Measurements from ENCODE around the gene RAB6D.
"Not testable (repeated sequence)": the region's sequence is repeated elsewhere in the genome, so short reads cannot be mapped to it uniquely, and the experiment has no call there.

RAB6D gene

DNA sequence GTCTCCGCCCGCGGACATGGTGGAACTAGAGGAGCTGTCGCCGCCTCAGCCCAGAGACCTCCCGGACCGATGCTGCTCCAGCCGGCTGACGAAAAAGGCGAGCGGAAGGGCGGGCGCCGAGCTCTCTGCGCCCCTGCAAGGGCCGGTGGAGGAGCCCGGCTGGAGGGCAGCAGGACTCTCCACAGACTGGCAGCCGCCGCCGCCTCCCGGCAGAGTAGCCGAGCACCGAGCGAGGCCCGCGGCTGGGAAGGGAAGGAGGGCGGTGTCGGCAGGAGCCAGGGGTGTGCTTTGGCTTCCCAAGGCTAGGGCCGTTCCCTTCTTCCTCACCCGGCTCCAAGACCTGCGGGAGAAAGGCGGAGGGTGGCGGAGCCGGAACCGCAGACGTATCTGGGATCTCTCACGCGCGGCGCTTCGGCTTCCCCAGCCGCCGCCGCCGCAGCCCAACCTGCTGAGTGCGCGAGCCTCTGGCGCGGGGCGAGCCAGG lies at the start of gene RAB6D:
Gene RAB6D, minus strand, starts transcription at position 466 of the 484 bp plus-strand sequence. Its CDS starts 448 bp downstream, at position 18.
- DNase-seq, result peak in 8 of 56 donors; percentile 4 to 27 (median 8)

DNA sequence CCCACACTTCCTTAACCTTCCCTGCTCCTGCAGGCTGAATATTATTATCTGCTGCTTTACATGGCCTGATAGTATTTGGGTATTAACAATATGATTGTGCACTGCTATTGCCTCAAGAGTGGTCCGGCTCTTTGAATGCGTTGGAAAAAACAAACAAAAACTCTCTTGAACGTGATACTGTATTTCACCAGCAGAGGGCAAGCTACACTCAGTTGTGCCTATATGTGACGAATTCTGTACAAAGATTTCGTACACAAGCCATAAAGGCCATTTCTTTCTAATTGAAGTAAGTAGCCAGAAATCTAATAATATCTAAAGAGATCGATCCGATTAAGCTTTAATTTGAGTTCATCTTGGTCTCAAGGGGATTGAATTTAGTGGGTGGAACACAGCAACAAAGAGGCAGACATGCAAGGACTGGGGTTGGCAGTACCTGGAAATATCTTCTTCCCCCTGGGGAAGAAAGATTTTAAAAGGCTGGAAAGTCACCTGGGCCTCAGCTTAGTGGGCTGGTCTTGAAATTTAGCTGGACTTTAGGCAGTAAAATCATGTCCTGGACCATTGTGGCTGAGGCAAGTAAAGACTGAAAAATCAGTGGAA lies 49.3 kb upstream of the RAB6D start:
- DNase-seq, result peak in 1 of 56 donors; percentile 7

GRCh38 chr2:131410173-131410572 lies 46.2 kb upstream of the RAB6D start:
- no peak for DNase-seq

- no peak for DNase-seq
These were observed 44.8 kb upstream of the RAB6D start for GRCh38 chr2:131408778-131409177.

GRCh38 chr2:131408207-131408606 lies 44.2 kb upstream of the RAB6D start:
- DNase-seq, result no peak

GRCh38 chr2:131404753-131405152 lies 40.8 kb upstream of the RAB6D start:
- no peak for DNase-seq

- DNase-seq, result no peak
These were observed 38.5 kb upstream of the RAB6D start for GRCh38 chr2:131402320-131403039.

DNA sequence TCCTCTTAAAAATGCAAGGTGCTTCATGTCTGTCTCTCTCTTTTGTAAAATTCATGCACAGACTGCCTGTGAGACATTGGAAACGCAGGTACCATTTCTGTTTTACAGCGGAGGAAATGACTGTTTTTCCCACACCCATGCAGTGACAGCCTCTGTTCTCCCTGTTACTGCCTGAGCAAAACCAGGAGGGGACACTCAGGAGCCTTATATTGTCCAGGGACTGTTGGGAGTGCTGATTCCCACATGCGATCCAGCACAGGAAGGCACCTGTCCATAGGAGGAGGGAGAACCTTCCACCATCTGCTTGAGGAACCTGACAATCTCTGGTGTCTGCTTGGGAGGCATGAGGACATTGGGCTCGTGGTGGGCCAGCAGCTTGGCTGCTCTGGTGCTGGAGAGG lies 36.9 kb upstream of the RAB6D start:
- no peak for DNase-seq

DNA sequence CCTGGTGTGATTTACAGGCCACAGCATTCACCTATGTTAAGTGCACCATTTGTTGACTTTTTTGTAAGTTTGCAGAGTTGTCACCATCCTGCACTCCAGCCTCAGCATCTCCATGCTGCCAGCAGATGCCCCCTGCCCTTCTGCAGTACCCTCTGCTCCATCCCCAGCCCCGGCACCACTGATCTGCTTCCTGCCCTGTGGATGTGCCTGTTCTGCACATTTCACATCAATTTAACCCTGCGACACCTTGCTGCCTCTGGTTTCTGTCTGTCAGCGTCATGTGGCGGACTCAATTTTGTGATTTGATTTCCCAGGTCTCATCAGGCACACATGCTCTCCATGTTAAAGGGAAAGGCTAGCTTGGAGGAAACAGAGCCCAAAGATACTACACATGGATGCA lies 36.5 kb upstream of the RAB6D start:
- DNase-seq, result not testable (repeated sequence)

- DNase-seq, result not testable (repeated sequence)
These were observed 32.2 kb upstream of the RAB6D start for GRCh38 chr2:131396209-131396608.

DNA sequence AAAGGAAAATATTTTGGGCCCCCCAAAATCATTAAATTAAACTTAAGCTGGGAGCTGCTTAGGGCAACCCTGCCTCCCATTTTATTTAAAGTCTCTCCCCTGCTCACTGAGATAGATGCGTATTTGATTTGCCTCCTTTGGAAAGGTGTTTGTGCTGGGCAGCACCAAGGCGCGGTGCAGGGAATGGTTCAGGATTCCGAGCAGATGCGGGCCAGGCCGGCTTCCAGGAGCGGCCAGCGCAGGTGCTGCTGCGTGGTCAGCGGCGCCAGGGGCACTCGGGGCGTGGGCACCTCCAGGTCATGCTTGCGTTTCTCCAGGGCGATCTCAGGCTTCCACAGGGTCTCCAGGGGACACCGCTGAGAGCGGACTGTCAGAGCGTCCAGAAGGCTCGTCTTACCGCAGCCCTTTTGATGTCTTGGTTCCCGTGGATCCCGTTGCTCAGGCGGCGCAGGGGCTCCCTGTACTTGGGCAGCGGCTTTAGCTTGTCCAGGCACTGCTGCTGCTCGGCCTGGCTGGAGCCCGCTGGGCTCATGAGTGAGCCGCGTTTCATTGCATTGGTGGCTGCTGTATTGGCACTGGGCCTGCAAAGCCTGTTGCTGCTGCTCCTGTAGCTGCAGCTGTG lies 31.2 kb upstream of the RAB6D start:
- DNase-seq, result not testable (repeated sequence)

- peak in 1 of 56 donors; percentile 1 for DNase-seq
These were observed 30.4 kb upstream of the RAB6D start for GRCh38 chr2:131394147-131394931.

- not testable (repeated sequence) for DNase-seq
These were observed 28.0 kb upstream of the RAB6D start for GRCh38 chr2:131391953-131392352.

DNA sequence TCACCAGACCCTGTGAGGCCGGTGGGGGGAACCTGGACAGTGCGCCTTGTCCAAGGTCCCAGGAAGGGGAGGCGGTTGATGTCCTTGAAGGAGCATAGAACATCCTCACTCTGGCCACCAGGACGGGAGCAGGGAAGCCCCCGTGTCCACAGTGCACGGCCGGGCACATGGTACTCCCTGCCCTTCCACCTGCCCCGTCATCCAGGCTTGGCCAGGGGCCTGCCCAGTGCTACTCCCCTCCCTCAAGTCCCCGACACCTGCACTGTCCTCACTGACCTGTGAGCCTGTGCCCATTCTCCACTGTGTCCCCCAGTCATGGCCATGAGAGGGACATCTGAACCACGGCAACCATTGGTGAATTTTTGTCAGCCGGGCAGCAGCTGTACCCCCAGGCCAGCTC lies 27.5 kb upstream of the RAB6D start:
- DNase-seq, result not testable (repeated sequence)

DNA sequence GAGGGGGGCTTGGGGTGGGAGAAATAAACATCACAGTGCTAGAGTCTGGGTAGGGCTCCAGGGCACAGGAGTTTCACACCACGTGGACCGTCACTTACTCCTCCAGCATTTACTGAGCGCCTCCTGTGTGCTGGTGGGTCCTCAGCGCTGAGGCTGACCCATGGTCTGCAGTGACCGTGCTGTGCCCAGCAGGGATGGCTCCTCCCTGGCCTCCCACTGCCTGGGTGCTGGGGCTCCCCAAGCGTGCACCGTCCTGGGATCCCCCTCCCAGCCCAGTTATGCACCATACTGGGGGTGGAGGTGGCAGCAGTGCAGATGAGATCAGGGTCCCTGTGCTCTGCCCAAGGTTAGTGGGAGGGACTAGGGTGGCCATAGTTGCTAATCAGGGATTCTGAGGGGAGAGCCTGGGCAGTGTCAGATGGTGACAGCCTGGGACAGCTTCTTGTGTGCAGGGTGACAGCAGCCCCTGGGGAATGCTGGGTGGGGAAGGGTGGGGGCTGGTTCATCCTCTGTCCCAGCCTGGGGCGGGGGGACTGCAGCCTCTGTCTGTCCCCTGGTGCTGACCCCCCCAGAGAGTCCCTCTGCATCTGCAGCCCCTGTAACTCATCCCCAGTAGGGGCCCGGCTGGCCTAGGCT lies 26.6 kb upstream of the RAB6D start:
- DNase-seq, result not testable (repeated sequence)

- no peak for DNase-seq
These were observed 25.7 kb upstream of the RAB6D start for GRCh38 chr2:131389657-131390056.

DNA sequence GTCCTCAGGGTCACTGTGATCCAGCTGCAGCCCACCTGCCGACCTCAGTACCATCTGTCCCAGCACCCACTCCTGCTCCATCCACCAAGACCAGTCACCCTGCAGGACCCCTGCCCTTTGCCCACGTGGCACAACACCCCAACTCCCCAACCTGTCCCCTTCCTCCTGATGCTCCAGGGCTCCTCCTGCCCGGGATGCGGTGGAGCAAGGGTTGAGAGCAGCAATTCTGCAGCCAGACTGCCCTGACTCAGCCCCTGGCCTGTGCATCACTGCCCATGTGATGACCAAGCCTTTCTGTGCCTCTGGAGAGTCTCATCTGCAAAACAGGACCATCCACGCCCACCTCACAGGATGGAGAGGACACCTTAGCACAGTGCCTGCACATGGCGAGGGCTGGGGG lies 24.9 kb upstream of the RAB6D start:
- DNase-seq, result not testable (repeated sequence)

- DNase-seq, result not testable (repeated sequence)
These were observed 9.1 kb upstream of the RAB6D start for GRCh38 chr2:131373111-131373510.

- no peak for DNase-seq
These were observed 6.0 kb upstream of the RAB6D start for GRCh38 chr2:131369954-131370353.

GRCh38 chr2:131368493-131369066 lies 4.6 kb upstream of the RAB6D start:
- DNase-seq, result not testable (repeated sequence)

DNA sequence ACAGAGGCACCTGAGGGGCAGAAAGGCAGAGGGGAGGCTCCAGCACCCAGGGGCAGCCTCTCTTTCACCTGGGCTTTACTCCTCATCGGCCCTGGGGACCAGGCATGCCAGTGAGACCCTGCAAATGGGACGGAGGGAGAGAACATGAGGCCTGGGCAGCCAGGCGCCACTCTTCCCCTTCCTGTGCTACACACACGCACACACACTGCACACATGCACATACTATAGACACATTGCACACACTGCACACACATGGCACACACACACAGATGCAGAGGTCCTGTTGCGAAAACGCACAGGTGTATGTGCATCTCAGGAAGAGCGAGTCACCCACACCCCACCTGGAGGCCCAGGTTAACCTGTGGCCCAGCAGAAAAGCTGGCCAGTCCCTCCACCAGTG lies 3.4 kb upstream of the RAB6D start:
- no peak for DNase-seq
